ENCODE data around the gene MAP3K14. TPM values are rescaled to one million over a fixed set of nuclear protein-coding genes. Genes with fewer than 3 reads are reported as not detected.

The MAP3K14 gene
- polyA plus RNA-seq, 3 donors: 1.4 to 29.9 (median 3.8) TPM

DNA sequence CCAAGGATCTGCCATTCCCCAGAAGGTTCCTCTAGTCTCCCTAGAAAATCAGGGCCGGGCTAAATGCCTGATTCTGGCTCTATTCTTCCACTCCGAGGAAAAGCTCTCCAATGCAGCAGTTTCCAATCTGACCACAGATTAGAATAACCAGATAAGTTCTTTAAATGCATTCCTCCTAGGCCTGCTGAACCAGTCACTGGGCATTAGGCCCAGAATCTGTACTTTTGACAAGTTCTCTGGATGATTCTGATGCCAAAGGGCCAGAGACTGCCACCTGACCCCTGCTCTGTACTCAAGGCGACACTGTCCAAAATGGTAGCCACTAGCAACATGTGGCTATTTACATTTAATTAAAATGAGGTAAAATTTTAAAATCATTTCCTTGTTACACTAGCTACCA is 22.3 kb downstream of the MAP3K14 start:
- peaks cover 36 to 51% of the 10 kb centered on the region in 2 donors for H3K36me3 Mint-ChIP-seq
- H3K27me3 ChIP-seq (ENCODE audit: control insufficient read depth in 2 of 2, insufficient read depth in 2 of 2, low read length in 2 of 2): no peaks in the 10 kb centered on the region
- H4K20me1 ChIP-seq (ENCODE audit: insufficient read depth, low read length): peaks cover 47% of the 10 kb centered on the region
- peaks cover 68% of the 10 kb centered on the region for H3K79me2 ChIP-seq (ENCODE audit: insufficient read depth, low read length)
- no peak overlapping the region for H2AFZ ChIP-seq (ENCODE audit: insufficient read depth, low read depth, low read length, poor library complexity, severe bottlenecking)
- no peak overlapping the region for H3K9ac ChIP-seq (ENCODE audit: insufficient read depth, low read length, poor library complexity, severe bottlenecking)
- H3K9me3 ChIP-seq (replicated peaks in 1 of 2; ENCODE audit: control insufficient read depth in 1 of 2, insufficient read depth in 1 of 2, low read length in 2 of 2): no peaks in the 10 kb centered on the region
- H3K4me1 Mint-ChIP-seq: peaks cover 96% of the 10 kb centered on the region
- WGBS (ENCODE audit: insufficient coverage): 100% methylated on average over 2 of the region's 3 CpGs
- H3K4me3 Mint-ChIP-seq: no peak overlapping the region
- peaks cover 8 to 10% of the 10 kb centered on the region in 2 donors for H3K36me3 ChIP-seq (replicated peaks in 1 of 2; ENCODE audit: control insufficient read depth in 1 of 2, insufficient read depth in 2 of 2, low read length in 2 of 2)
- peaks cover 92 to 98% of the 10 kb centered on the region in 2 donors for H3K4me1 ChIP-seq (ENCODE audit: control insufficient read depth in 1 of 2, insufficient read depth in 2 of 2, low read length in 2 of 2)
- no peak for DNase-seq
- H3K9me3 Mint-ChIP-seq: peaks cover 0 to 2% (median 0%) of the 10 kb centered on the region in 7 donors
- peak overlapping the region in 4 of 7 donors; percentile 36 to 94 (median 90) for H3K27ac Mint-ChIP-seq
- intact Hi-C loops (cut with micrococcal nuclease): loop anchor here in 1 of 2 donors (5.0 kb wide), 1 partner anchor 33 kb away; no protein-coding TSS in a partner anchor
- peak overlapping the region in 1 of 2 donors; percentile 83 for H3K27ac ChIP-seq (ENCODE audit: low read depth in 1 of 2, low read length in 2 of 2)
- TF ChIP-seq, protein P1, sequence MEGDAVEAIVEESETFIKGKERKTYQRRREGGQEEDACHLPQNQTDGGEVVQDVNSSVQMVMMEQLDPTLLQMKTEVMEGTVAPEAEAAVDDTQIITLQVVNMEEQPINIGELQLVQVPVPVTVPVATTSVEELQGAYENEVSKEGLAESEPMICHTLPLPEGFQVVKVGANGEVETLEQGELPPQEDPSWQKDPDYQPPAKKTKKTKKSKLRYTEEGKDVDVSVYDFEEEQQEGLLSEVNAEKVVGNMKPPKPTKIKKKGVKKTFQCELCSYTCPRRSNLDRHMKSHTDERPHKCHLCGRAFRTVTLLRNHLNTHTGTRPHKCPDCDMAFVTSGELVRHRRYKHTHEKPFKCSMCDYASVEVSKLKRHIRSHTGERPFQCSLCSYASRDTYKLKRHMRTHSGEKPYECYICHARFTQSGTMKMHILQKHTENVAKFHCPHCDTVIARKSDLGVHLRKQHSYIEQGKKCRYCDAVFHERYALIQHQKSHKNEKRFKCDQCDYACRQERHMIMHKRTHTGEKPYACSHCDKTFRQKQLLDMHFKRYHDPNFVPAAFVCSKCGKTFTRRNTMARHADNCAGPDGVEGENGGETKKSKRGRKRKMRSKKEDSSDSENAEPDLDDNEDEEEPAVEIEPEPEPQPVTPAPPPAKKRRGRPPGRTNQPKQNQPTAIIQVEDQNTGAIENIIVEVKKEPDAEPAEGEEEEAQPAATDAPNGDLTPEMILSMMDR (IDR thresholded peaks at IDR 0.05): no peak
- peak overlapping the region; percentile 65 for H3K4me2 ChIP-seq (replicated peaks; ENCODE audit: extremely low read depth, low read length, poor library complexity, severe bottlenecking)
- peak overlapping the region in 1 of 3 experiments; percentile 24 for H3K4me3 ChIP-seq (replicated peaks in 1 of 3; ENCODE audit: low read depth in 2 of 3, low read length in 3 of 3)
- H3K27me3 Mint-ChIP-seq (ENCODE audit: low read depth in 3 of 3): peaks cover 0 to 2% (median 0%) of the 10 kb centered on the region in 3 donors

DNA sequence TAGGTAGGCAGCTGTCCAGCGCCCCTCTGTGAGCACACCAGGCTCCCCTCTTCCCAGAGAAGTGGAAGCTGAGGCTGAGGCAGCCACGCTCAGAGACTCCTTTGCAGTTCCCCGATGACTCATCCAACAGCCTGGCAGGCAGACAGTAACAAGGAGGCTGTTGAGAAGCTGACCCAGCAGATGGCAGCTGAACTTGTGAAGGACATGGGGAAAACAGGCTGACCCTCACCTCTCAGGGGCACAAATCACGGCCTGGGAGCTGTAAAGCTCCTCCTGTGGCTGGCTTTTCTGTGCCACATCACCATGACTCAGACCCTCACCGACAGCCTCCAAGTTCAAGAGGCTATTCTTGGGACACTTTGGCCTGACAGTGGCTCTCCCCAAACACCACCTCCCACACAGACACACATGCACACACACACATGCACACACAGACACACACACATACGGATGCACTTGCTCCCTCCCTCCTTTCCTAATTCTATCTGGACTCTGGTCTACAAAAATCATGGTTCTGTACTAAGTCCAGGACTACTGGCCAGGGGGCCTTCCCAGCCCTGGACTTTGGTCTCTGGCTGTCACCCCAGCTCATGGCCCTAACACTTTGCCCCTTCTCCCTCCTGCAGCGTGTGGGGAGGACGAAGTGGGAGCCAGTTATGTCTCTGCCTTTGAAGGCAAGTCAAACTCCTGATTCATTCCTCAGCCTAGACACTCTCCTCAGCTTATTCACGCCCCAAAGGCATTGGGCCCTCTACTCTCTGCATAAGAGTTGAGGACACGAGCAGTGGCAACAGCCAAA is 23.2 kb downstream of the MAP3K14 start:
- Mint-ChIP-seq H3K4me1 (peaks cover 88% of the 10 kb centered on the region), H3K36me3 (peaks cover 40 to 55% of the 10 kb centered on the region in 2 donors), H3K27me3 (ENCODE audit: low read depth in 3 of 3) (peaks cover 0 to 2% (median 0%) of the 10 kb centered on the region in 3 donors), H3K27ac (peak overlapping the region; percentile 85 to 94 (median 88)), H3K4me3 (peak overlapping the region; percentile 20 to 57), H3K9me3 (peaks cover 0 to 2% (median 0%) of the 10 kb centered on the region in 7 donors)
- TF ChIP-seq, protein P1 (IDR thresholded peaks at IDR 0.05): no peak
- Histone ChIP-seq H3K36me3 (replicated peaks in 1 of 2; ENCODE audit: control insufficient read depth in 1 of 2, insufficient read depth in 2 of 2, low read length in 2 of 2) (peaks cover 17 to 19% of the 10 kb centered on the region in 2 donors), H2AFZ (ENCODE audit: insufficient read depth, low read depth, low read length, poor library complexity, severe bottlenecking) (no peak overlapping the region), H3K4me1 (ENCODE audit: control insufficient read depth in 1 of 2, insufficient read depth in 2 of 2, low read length in 2 of 2) (peaks cover 86 to 89% of the 10 kb centered on the region in 2 donors), H3K4me3 (replicated peaks in 1 of 3; ENCODE audit: low read depth in 2 of 3, low read length in 3 of 3) (peak overlapping the region in 1 of 3 experiments; percentile 44), H4K20me1 (ENCODE audit: insufficient read depth, low read length) (peaks cover 38% of the 10 kb centered on the region), H3K9ac (ENCODE audit: insufficient read depth, low read length, poor library complexity, severe bottlenecking) (peak overlapping the region; percentile 23), H3K4me2 (replicated peaks; ENCODE audit: extremely low read depth, low read length, poor library complexity, severe bottlenecking) (peak overlapping the region; percentile 65), H3K27me3 (ENCODE audit: control insufficient read depth in 2 of 2, insufficient read depth in 2 of 2, low read length in 2 of 2) (no peaks in the 10 kb centered on the region), H3K9me3 (replicated peaks in 1 of 2; ENCODE audit: control insufficient read depth in 1 of 2, insufficient read depth in 1 of 2, low read length in 2 of 2) (no peaks in the 10 kb centered on the region), H3K79me2 (ENCODE audit: insufficient read depth, low read length) (peaks cover 59% of the 10 kb centered on the region), H3K27ac (ENCODE audit: low read depth in 1 of 2, low read length in 2 of 2) (peak overlapping the region; percentile 34 to 77)
- intact Hi-C loops (cut with micrococcal nuclease): loop anchor here in 1 of 2 donors (1.0 to 5.0 kb wide), 4 partner anchors 13 to 67 kb away; no protein-coding TSS in a partner anchor
- WGBS (ENCODE audit: insufficient coverage): 36% methylated on average over 8 of the region's 10 CpGs
- peak; percentile 88 to 95 (median 94) for DNase-seq
